GM12891 (cell line): ENCODE data around the gene DLGAP4.

Source experiments
- PAX5 ChIP-seq: IDR thresholded peaks from 2 replicates; pipeline ENCODE4 v1.6.1; 2011; ENCODE audit warnings: low read length, moderate library complexity, mild to moderate bottlenecking; ENCODE audit not compliant: insufficient read depth, severe bottlenecking
- POLR2A ChIP-seq: IDR thresholded peaks from 2 replicates; pipeline ENCODE4 v1.6.1; 2011; ENCODE audit warnings: low read depth, low read length, control low read depth
- POLR2AphosphoS5 ChIP-seq: IDR thresholded peaks from 2 replicates; pipeline ENCODE4 v1.6.1; 2011; ENCODE audit warnings: low read depth, low read length, control low read depth
- TAF1 ChIP-seq: IDR thresholded peaks from 2 replicates; pipeline ENCODE4 v1.6.1; 2011; ENCODE audit warnings: low read depth, low read length, control low read depth

DNA sequence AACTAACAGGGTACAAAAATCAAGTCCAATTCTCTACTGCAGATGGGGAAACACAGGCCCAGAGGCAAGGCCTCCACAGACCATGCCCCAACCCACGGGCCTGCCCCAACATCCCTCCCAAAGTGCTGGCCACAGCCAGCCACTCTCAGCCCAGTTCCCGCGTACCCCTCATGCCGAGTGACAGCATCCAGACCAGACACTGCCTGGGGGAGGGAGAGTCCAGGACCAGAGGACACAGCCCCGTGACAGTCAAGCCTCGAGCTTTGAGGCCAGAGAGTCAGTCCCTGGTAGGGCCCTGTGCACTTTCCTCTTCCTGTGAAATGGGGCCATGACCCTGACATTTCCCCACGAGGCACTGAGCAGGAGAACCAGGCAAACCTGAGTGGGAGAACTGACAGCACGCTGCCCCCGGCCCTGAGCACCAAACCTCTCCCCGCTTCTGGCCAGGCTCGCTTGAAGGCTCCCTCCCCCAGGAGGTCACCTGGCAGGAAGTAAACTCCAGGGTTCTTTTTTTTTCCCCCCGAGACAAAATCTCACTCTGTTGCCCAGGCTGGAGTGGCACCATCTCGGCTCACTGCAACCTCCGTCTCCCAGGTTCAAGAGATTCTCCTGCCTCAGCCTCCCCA is 240.1 kb downstream of the DLGAP4 start:
- TF ChIP-seq POLR2A, result no peak
- no peak for TF ChIP-seq POLR2AphosphoS5
- no peak for TF ChIP-seq TAF1
- no peak for TF ChIP-seq PAX5
